GM23338 (cell line): ENCODE measurements around the gene GSS.

Experiments
- CREB1 ChIP-seq: fragments of 250-450 bp; sonication (Bioruptor Pico); IDR thresholded peaks from 2 replicates; pipeline ENCODE4 v1.5.0; 2020; ENCODE audit warnings: low read depth, mild to moderate bottlenecking, moderate library complexity
- EZH2 ChIP-seq: fragments of 200-600 bp; sonication (generic); IDR thresholded peaks from one replicate; pipeline ENCODE4 v1.8.0; 2017; ENCODE audit warnings: antibody characterized with exemption, mild to moderate bottlenecking, low read depth; ENCODE audit not compliant: unreplicated experiment
- EZH2phosphoT487 ChIP-seq: fragments of 200-600 bp; sonication (generic); IDR thresholded peaks from one replicate; pipeline ENCODE4 v1.8.1; 2018; ENCODE audit warnings: antibody characterized with exemption; ENCODE audit not compliant: unreplicated experiment
- JUNB ChIP-seq: IDR thresholded peaks from one replicate; pipeline ENCODE4 v1.6.1; 2016; ENCODE audit warnings: antibody characterized with exemption; ENCODE audit not compliant: unreplicated experiment
- NANOG ChIP-seq: IDR thresholded peaks from 2 replicates; pipeline ENCODE4 v1.6.1; 2016; ENCODE audit warnings: antibody characterized with exemption, borderline replicate concordance
- POLR2AphosphoS5 ChIP-seq: IDR thresholded peaks from 2 replicates; pipeline ENCODE4 v1.6.1; 2016; ENCODE audit warnings: antibody characterized with exemption, low read depth
- ZNF331 ChIP-seq: fragments of 250-450 bp; sonication (Bioruptor Pico); IDR thresholded peaks from 2 replicates; pipeline ENCODE4 v1.5.0; 2020; ENCODE audit warnings: low read depth, mild to moderate bottlenecking, moderate library complexity
- TF ChIP-seq, protein P1 (sequence below), 2 experiments: fragments of 200-600 bp in 1 of 2; sonication (generic) in 1 of 2; conservative IDR thresholded peaks; 2 replicates each; pipeline versions ENCODE4 v1.5.1 to v1.6.1; 2016 to 2017; ENCODE audit warnings: antibody characterized with exemption in 2 of 2, low read depth in 2 of 2, mild to moderate bottlenecking in 2 of 2, moderate library complexity in 1 of 2
- TF ChIP-seq, protein P2 (sequence below): IDR thresholded peaks from one replicate; pipeline ENCODE4 v1.6.1; 2018; ENCODE audit warnings: antibody characterized with exemption; ENCODE audit not compliant: unreplicated experiment
- TF ChIP-seq, protein P3 (sequence below): IDR thresholded peaks from 2 replicates; pipeline ENCODE4 v1.6.1; 2016; ENCODE audit warnings: antibody characterized with exemption

DNA sequence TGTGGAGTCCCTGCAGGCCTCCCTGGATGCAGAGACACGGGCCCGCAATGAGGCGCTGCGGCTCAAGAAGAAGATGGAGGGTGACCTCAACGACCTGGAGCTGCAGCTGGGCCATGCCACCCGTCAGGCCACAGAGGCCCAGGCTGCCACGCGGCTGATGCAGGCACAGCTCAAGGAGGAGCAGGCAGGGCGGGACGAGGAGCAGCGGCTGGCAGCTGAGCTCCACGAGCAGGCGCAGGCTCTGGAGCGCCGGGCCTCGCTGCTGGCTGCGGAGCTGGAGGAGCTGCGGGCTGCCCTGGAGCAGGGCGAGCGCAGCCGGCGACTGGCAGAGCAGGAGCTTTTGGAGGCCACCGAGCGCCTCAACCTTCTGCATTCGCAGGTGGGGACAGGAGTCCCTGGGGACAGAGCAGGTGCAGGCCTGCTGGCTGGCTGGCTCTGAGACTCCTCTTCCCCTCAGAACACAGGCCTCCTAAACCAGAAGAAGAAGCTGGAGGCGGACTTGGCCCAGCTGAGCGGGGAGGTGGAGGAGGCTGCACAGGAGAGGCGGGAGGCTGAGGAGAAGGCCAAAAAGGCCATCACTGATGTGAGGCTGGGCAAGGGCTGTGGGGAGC is 44.8 kb upstream of the GSS start:
- TF ChIP-seq CREB1 (no peak), ZNF331 (CRISPR knock-in tag) (no peak), POLR2AphosphoS5 (no peak), JUNB (no peak), EZH2phosphoT487 (no peak), NANOG (no peak), EZH2 (no peak)
- TF ChIP-seq, protein P1, sequence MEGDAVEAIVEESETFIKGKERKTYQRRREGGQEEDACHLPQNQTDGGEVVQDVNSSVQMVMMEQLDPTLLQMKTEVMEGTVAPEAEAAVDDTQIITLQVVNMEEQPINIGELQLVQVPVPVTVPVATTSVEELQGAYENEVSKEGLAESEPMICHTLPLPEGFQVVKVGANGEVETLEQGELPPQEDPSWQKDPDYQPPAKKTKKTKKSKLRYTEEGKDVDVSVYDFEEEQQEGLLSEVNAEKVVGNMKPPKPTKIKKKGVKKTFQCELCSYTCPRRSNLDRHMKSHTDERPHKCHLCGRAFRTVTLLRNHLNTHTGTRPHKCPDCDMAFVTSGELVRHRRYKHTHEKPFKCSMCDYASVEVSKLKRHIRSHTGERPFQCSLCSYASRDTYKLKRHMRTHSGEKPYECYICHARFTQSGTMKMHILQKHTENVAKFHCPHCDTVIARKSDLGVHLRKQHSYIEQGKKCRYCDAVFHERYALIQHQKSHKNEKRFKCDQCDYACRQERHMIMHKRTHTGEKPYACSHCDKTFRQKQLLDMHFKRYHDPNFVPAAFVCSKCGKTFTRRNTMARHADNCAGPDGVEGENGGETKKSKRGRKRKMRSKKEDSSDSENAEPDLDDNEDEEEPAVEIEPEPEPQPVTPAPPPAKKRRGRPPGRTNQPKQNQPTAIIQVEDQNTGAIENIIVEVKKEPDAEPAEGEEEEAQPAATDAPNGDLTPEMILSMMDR (conservative IDR thresholded peaks at IDR 0.05; ENCODE audit: low read depth in 2 of 2), result no peak
- TF ChIP-seq, protein P2, sequence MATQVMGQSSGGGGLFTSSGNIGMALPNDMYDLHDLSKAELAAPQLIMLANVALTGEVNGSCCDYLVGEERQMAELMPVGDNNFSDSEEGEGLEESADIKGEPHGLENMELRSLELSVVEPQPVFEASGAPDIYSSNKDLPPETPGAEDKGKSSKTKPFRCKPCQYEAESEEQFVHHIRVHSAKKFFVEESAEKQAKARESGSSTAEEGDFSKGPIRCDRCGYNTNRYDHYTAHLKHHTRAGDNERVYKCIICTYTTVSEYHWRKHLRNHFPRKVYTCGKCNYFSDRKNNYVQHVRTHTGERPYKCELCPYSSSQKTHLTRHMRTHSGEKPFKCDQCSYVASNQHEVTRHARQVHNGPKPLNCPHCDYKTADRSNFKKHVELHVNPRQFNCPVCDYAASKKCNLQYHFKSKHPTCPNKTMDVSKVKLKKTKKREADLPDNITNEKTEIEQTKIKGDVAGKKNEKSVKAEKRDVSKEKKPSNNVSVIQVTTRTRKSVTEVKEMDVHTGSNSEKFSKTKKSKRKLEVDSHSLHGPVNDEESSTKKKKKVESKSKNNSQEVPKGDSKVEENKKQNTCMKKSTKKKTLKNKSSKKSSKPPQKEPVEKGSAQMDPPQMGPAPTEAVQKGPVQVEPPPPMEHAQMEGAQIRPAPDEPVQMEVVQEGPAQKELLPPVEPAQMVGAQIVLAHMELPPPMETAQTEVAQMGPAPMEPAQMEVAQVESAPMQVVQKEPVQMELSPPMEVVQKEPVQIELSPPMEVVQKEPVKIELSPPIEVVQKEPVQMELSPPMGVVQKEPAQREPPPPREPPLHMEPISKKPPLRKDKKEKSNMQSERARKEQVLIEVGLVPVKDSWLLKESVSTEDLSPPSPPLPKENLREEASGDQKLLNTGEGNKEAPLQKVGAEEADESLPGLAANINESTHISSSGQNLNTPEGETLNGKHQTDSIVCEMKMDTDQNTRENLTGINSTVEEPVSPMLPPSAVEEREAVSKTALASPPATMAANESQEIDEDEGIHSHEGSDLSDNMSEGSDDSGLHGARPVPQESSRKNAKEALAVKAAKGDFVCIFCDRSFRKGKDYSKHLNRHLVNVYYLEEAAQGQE, result no peak
- TF ChIP-seq, protein P3, sequence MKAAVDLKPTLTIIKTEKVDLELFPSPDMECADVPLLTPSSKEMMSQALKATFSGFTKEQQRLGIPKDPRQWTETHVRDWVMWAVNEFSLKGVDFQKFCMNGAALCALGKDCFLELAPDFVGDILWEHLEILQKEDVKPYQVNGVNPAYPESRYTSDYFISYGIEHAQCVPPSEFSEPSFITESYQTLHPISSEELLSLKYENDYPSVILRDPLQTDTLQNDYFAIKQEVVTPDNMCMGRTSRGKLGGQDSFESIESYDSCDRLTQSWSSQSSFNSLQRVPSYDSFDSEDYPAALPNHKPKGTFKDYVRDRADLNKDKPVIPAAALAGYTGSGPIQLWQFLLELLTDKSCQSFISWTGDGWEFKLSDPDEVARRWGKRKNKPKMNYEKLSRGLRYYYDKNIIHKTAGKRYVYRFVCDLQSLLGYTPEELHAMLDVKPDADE, result no peak
